ENCODE data around the gene EPB41L2.

The EPB41L2 gene

DNA sequence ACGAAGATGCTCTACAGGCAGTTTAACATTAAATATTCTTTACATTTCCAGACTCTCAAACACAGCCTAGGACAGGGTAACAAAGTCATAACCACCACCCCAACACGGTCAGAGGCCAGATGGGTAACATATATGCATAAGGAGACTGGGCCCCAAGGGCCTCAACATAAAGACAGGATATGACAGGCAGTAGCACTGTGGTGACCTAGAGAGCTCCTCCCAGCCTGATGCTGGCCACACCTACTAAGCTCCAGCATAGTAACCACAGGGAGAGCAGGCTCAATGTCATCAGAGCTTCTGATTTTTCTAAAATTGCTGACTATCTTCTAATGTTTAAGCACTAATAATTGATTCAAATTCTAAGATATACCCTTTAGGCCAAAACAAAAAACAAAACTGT, 214.1 kb downstream of the EPB41L2 start:
- TF ChIP-seq, protein P1, sequence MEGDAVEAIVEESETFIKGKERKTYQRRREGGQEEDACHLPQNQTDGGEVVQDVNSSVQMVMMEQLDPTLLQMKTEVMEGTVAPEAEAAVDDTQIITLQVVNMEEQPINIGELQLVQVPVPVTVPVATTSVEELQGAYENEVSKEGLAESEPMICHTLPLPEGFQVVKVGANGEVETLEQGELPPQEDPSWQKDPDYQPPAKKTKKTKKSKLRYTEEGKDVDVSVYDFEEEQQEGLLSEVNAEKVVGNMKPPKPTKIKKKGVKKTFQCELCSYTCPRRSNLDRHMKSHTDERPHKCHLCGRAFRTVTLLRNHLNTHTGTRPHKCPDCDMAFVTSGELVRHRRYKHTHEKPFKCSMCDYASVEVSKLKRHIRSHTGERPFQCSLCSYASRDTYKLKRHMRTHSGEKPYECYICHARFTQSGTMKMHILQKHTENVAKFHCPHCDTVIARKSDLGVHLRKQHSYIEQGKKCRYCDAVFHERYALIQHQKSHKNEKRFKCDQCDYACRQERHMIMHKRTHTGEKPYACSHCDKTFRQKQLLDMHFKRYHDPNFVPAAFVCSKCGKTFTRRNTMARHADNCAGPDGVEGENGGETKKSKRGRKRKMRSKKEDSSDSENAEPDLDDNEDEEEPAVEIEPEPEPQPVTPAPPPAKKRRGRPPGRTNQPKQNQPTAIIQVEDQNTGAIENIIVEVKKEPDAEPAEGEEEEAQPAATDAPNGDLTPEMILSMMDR (IDR thresholded peaks at IDR 0.05; ENCODE audit: control insufficient read depth, insufficient read depth, low read depth, low read length, missing control alignments) = no peak
- no peak for DNase-seq (ENCODE audit: low read depth)
- no peak overlapping the region for H3K4me3 ChIP-seq (ENCODE audit: control insufficient read depth, low read depth, low read length)

DNA sequence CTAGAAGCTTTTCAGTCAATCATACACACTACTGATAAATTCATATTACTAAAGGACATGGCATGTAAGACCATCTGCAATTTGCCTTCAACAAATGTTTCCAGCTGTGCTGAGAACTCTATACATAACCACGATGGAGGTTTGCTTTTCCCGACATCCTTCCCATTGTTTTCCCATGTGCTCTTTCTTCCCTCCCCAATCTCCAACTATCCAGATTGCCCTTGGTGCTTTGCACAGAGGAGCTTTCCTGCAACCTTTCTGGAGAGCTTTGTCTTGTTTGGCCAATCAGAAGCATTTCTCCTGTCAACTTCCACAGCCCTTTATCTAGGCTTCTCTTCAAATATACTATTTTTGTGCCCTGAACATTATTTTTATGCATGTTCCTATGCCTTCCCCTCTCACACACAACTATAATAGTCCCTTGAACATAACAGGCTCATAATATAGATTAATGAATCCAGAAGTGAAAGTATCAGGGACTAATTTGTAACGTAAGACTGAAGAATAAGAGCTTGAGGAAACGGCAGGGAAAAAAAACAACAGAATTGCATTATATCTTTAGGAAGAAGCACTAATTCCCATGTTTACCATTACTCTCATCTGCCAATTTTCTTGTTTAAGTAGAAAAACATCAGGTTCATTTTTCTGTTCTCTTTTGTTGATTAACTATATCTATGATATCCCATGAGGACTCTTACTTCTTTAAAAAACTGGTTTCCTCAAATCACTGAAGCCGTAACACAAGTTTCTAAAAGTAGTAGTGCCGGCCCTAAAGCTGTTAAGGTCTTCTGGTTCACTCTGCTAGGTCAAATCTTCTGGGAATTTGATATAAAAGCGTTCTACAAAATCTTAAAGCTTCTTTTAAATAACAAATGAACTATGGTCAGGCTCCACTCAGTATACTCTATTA, 215.8 kb downstream of the EPB41L2 start:
- TF ChIP-seq, protein P1 (IDR thresholded peaks at IDR 0.05; ENCODE audit: control insufficient read depth, insufficient read depth, low read depth, low read length, missing control alignments) = no peak
- DNase-seq (ENCODE audit: low read depth) = no peak
- no peak overlapping the region for H3K4me3 ChIP-seq (ENCODE audit: control insufficient read depth, low read depth, low read length)

DNA sequence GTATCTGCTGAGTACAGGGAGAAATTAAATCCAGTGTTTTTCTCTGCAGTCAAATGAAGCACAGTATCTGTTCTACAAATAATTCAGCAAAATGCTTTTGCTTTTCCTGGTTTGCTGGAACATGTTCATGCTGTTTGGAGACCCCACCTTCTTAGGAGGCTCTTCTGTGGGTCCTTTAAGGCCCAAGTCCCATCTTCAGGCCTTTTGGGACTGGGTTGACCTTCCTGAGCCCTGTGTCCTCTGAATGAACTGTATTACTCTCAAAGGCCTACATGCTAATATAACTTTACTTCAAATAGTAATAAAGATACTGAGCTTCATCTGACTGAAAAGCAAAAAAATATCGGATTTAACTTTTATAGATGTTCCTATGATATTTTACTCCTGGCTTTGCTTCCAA, 216.5 kb downstream of the EPB41L2 start:
- no peak for DNase-seq (ENCODE audit: low read depth)
- TF ChIP-seq, protein P1 (IDR thresholded peaks at IDR 0.05; ENCODE audit: control insufficient read depth, insufficient read depth, low read depth, low read length, missing control alignments) = no peak
- no peak overlapping the region for H3K4me3 ChIP-seq (ENCODE audit: control insufficient read depth, low read depth, low read length)

DNA sequence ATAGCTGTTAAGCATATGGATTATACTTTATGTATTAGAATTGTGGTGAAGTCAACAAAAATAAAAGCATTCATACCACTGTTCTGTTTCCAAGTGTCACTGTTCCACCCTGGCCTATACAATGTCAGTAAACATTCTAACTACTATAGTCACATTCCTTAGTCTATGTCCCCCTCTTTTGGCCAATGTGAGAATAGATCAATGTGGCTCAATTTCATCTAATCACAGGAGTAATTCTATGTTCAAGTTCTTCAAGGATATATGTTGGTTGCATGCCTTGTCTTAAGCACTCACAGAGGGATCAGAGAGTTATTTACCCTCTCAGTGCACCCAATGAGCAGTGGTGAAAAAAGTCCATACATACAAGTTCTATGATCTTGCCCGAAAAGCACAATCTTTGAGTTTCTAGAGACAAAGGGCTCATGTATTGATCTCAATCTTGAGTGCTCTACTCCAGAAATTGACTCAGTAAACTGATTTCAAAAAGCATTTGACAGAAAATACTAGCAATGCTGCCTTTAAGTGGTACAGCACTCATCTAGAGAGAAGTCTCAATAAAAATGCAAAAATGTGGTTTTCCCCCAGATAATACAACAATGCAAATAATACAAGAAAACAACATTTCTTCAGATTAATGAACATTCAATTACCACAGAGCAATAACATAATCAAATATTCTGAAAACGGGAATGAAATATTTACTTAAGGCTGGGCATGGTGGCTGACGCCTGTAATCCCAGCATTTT, 219.3 kb downstream of the EPB41L2 start:
- H3K4me3 ChIP-seq (ENCODE audit: control insufficient read depth, low read depth, low read length) = no peak overlapping the region
- DNase-seq (ENCODE audit: low read depth) = peak; percentile 20
- TF ChIP-seq, protein P1 (IDR thresholded peaks at IDR 0.05; ENCODE audit: control insufficient read depth, insufficient read depth, low read depth, low read length, missing control alignments) = peak; percentile 56

DNA sequence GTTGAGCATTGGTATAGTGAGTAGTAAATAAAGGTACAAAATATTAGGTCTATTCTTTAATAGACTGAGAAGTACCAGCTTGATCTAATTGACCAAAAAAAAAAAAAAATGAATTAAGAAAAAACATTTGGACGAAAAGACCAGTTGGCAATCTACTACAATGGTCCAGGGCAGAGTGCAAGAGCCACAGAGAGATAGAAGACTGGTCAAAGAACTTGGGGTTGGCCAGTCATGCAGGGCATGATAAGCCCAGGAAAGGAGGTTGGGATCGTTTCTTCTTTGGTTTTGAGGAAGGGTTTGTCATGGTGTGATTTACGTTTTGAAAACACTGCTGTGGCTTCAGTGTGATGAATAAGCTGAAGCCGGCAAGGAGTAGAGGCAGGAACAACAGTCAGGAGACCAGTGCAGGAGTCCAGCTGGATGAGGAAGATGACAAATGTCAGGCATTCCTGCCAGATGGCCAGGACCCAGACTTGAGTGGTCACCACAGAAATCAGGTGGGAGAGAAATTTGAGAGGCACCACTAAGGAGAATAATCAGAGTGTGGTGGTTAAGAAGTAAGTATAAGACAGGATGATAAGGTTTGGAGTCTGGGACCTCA, 221.8 kb downstream of the EPB41L2 start:
- DNase-seq (ENCODE audit: low read depth) = no peak
- H3K4me3 ChIP-seq (ENCODE audit: control insufficient read depth, low read depth, low read length) = no peak overlapping the region
- TF ChIP-seq, protein P1 (IDR thresholded peaks at IDR 0.05; ENCODE audit: control insufficient read depth, insufficient read depth, low read depth, low read length, missing control alignments) = no peak

DNA sequence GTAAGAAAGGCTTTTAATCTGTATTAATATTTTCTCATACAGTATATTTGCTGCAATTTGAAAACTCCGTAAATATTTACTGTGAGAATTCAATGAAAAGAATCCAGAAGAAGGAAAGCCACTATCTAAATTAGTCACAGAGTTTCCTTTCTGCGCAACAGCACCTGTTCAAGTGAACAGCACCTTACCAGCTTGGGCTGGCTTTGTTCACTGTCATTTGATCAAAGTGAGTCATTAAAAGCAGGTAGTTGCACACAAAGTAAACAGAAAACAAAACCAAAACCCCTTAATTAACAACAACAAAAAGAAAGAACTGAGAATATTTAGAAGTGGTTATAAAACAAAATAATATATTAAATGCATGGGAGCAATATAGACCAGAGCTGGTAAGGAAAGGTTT, 223.0 kb downstream of the EPB41L2 start:
- H3K4me3 ChIP-seq (ENCODE audit: control insufficient read depth, low read depth, low read length) = no peak overlapping the region
- no peak for DNase-seq (ENCODE audit: low read depth)
- TF ChIP-seq, protein P1 (IDR thresholded peaks at IDR 0.05; ENCODE audit: control insufficient read depth, insufficient read depth, low read depth, low read length, missing control alignments) = no peak

All from AG09309 (cell line).